ENCODE measurements around the gene GPC5.

DNA sequence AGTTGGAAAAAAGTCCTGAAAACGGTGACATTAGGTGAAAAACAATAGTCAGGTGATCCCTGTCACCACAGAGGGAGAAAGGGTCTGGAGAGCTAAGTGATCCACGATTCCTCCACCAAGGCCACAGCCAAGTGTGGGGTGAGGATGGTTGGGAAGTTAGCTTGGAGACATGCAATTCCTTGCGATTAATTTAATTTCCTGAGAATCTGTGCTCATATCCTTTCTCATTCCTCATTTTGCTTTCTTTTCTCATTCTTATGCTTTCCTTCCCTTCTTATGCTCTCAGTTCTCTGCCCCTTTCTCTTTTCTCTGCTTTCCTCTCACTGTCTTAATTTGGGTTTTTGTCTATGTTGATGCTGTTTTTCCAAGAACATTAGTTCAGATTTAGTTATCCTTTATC is 68.8 kb downstream of the GPC5 start:
- no peak for TF ChIP-seq NFRKB (IDR thresholded peaks at IDR 0.05)
- no peak for TF ChIP-seq FOXM1 (IDR thresholded peaks at IDR 0.05; ENCODE audit: borderline replicate concordance)
- TF ChIP-seq ELF4 (IDR thresholded peaks at IDR 0.05): no peak
- TF ChIP-seq TARDBP (IDR thresholded peaks at IDR 0.05): no peak
- no peak for TF ChIP-seq FOXA1 (IDR thresholded peaks at IDR 0.05)
- TF ChIP-seq, protein P1, sequence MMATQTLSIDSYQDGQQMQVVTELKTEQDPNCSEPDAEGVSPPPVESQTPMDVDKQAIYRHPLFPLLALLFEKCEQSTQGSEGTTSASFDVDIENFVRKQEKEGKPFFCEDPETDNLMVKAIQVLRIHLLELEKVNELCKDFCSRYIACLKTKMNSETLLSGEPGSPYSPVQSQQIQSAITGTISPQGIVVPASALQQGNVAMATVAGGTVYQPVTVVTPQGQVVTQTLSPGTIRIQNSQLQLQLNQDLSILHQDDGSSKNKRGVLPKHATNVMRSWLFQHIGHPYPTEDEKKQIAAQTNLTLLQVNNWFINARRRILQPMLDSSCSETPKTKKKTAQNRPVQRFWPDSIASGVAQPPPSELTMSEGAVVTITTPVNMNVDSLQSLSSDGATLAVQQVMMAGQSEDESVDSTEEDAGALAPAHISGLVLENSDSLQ (IDR thresholded peaks at IDR 0.05): no peak
- no peak for TF ChIP-seq BHLHE40 (IDR thresholded peaks at IDR 0.05; ENCODE audit: borderline replicate concordance)
- no peak for TF ChIP-seq CTBP1 (IDR thresholded peaks at IDR 0.05; ENCODE audit: borderline replicate concordance)
- no peak for TF ChIP-seq SP1 (IDR thresholded peaks at IDR 0.05)
- no peak for TF ChIP-seq LEF1 (IDR thresholded peaks at IDR 0.05; ENCODE audit: borderline replicate concordance)

Data from HEK293T (cell line).